Kidney (tissue), 14 donors: Measurements from ENCODE around the gene CAPN12. TPM values are rescaled to one million over a fixed set of nuclear protein-coding genes. Genes with fewer than 3 reads are reported as not detected.
A peak's percentile ranks its signal among the peaks of the same experiment; 100 is the strongest.

Experiments used
- DNase-seq, 5 donors: peaks; one replicate each; pipeline ENCODE4 v3.0.0-alpha.2; 2013 to 2020
- FAIRE-seq: peaks from 2 replicates; lab custom pipeline; 2012; peaks lifted over from hg19 to GRCh38; lab: Jason Lieb, UNC
- H3K27ac ChIP-seq, 2 donors: one replicate each; pipeline ENCODE4 v1.7.0; 2013; ENCODE audit warnings: low read depth in 2 of 2, low read length in 2 of 2, inconsistent platforms in 1 of 2
- H3K27me3 ChIP-seq: one replicate; pipeline ENCODE4 v1.7.1; 2013; ENCODE audit warnings: low read length, inconsistent platforms; ENCODE audit not compliant: control insufficient read depth, insufficient read depth
- H3K36me3 ChIP-seq, 3 donors: one replicate each; pipeline versions ENCODE4 v1.7.0 to v1.7.1; 2013; ENCODE audit warnings: low read length in 3 of 3, control low read depth in 1 of 3, inconsistent platforms in 1 of 3; ENCODE audit not compliant: insufficient read depth in 3 of 3, control insufficient read depth in 2 of 3
- H3K4me1 ChIP-seq, 3 donors: one replicate each; pipeline versions ENCODE4 v1.7.0 to v1.7.1; 2013; ENCODE audit warnings: low read length in 3 of 3, inconsistent platforms in 1 of 3, low read depth in 1 of 3; ENCODE audit not compliant: control insufficient read depth in 2 of 3, insufficient read depth in 2 of 3
- H3K4me3 ChIP-seq, 3 donors: one replicate each; pipeline versions ENCODE4 v1.7.0 to v1.8.1; 2013; ENCODE audit warnings: low read length in 3 of 3, control low read depth in 1 of 3, inconsistent platforms in 1 of 3
- H3K9ac ChIP-seq, 3 donors: one replicate each; pipeline versions ENCODE4 v1.7.0 to v1.7.1; 2013; ENCODE audit warnings: low read length in 3 of 3, control low read depth in 1 of 3, inconsistent platforms in 1 of 3
- H3K9me3 ChIP-seq, 3 donors: one replicate each; pipeline versions ENCODE4 v1.7.0 to v1.7.1; 2013; ENCODE audit warnings: low read length in 3 of 3, control low read depth in 1 of 3, inconsistent platforms in 1 of 3; ENCODE audit not compliant: control insufficient read depth in 2 of 3, insufficient read depth in 1 of 3
- intact Hi-C: fragments of 100-400 bp; cut with DNase I; formaldehyde crosslinking; loops from one replicate; pipeline ENCODE4 v1.11.1; 2022
- polyA plus RNA-seq: library from polyadenylated mRNA; stranded (reverse); fragments of 350-450 nt; fragmentation: Illumina TruSeq; extraction: RNeasy Lipid Tissue Mini Kit (QIAGEN cat#74804); gene quantifications from one replicate; pipeline ENCODE4 v1.2.3, GENCODE V29; 2014; ENCODE audit warnings: low read depth, low replicate concordance; ENCODE audit not compliant: insufficient read depth
- total RNA-seq: library from RNA; stranded (reverse); fragmentation: NEBNext Ultra II Directional; extraction: Animal tissue kit (Norgen Biotek cat#: 25700); gene quantifications from one replicate; pipeline ENCODE4 v1.2.1, GENCODE V29; 2021
- TF ChIP-seq, protein P1 (sequence below): IDR thresholded peaks from 3 replicates; pipeline ENCODE4 v1.5.1; 2012; ENCODE audit warnings: mild to moderate bottlenecking, moderate library complexity, borderline replicate concordance; ENCODE audit not compliant: insufficient read depth; ENCODE audit errors: extremely low read depth
- donor health status: control.
- donor health status: control.
- donor health status: control.
- donor health status: control.
- donor health status: control.
- donor health status: DM: yes; HTN: yes; CAD: no.
- donor health status: Normal renal cell carcinoma (clear cell type).

The CAPN12 gene
- total and polyA plus RNA-seq, 2 donors from 2014 or later, result 27.1 to 31.1 TPM

DNA sequence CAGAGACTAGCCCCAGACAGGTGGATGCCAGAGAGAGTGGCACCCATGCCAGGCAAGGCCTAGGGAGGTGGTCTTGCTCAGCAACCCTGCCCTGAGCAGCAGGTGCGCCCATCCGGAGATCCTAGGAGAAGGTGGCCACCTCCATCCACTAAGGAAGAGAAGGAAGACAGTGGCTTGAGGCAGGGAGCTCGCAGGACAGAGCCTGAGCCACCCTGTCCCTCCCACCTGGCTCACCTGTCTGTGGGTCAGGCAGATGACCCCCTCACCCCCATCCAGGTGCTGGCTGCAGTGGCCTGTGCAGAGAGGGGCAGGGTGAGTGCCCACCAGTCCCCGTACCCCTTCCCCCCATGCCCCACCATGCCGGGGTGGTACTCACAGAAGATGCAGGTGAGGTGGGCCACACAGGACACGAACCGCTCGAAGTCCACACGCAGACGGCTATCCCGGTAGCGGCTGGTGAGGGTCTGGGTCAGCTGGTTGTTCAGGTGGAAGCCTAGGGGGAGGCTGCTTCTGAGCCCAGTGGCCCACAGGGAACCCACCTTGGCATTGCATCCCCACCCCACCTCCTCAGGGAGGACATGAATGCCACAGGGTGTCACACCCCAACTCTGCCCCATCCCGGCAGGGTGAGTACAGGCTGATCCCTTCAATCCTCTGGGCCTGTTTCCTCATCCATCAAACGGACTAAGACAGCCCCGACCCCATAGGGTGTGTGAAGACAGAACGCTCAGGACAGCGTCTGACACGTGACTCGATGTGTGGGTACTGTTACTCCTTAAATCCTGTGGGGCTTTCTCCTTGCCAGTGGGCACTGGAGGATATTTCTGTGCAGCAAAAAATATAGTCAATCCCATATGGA is 13.3 kb downstream of the CAPN12 start:
- H3K4me3 ChIP-seq, result no peak overlapping the region
- no peaks in the 10 kb centered on the region for H3K27me3 ChIP-seq
- peak overlapping the region; percentile 73 to 82 for H3K27ac ChIP-seq
- DNase-seq (peak in 2 of 5 donors; percentile 51 to 75), FAIRE-seq (no peak)
- H3K9ac ChIP-seq, result peak overlapping the region in 1 of 3 donors; percentile 3
- H3K4me1 ChIP-seq, result peaks cover 0 to 24% (median 5%) of the 10 kb centered on the region in 3 donors
- H3K36me3 ChIP-seq, result peaks cover 3 to 25% (median 12%) of the 10 kb centered on the region in 3 donors
- intact Hi-C loops, result no loop called here
- no peaks in the 10 kb centered on the region for H3K9me3 ChIP-seq
- TF ChIP-seq, protein P1, sequence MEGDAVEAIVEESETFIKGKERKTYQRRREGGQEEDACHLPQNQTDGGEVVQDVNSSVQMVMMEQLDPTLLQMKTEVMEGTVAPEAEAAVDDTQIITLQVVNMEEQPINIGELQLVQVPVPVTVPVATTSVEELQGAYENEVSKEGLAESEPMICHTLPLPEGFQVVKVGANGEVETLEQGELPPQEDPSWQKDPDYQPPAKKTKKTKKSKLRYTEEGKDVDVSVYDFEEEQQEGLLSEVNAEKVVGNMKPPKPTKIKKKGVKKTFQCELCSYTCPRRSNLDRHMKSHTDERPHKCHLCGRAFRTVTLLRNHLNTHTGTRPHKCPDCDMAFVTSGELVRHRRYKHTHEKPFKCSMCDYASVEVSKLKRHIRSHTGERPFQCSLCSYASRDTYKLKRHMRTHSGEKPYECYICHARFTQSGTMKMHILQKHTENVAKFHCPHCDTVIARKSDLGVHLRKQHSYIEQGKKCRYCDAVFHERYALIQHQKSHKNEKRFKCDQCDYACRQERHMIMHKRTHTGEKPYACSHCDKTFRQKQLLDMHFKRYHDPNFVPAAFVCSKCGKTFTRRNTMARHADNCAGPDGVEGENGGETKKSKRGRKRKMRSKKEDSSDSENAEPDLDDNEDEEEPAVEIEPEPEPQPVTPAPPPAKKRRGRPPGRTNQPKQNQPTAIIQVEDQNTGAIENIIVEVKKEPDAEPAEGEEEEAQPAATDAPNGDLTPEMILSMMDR, result no peak

DNA sequence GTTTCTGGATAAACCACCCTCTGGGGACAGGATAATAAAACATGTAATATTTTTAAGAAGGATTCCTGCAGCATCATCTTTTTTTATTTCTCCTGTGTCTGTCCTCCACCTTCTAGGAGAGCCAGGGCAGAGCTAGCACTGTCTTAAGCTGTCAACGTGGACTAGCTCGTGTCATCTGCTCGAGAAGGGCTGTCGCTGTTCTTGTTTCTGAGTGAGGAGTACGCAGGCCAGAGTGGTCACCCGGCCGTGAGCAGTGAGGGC is 13.9 kb downstream of the CAPN12 start:
- Histone ChIP-seq H3K9me3 (no peaks in the 10 kb centered on the region), H3K36me3 (peaks cover 3 to 27% (median 15%) of the 10 kb centered on the region in 3 donors), H3K4me3 (no peak overlapping the region), H3K27ac (no peak overlapping the region), H3K4me1 (peaks cover 0 to 26% (median 5%) of the 10 kb centered on the region in 3 donors), H3K9ac (no peak overlapping the region), H3K27me3 (no peaks in the 10 kb centered on the region)
- intact Hi-C loops, result no loop called here
- TF ChIP-seq, protein P1, result no peak
- FAIRE-seq (no peak), DNase-seq (no peak)

DNA sequence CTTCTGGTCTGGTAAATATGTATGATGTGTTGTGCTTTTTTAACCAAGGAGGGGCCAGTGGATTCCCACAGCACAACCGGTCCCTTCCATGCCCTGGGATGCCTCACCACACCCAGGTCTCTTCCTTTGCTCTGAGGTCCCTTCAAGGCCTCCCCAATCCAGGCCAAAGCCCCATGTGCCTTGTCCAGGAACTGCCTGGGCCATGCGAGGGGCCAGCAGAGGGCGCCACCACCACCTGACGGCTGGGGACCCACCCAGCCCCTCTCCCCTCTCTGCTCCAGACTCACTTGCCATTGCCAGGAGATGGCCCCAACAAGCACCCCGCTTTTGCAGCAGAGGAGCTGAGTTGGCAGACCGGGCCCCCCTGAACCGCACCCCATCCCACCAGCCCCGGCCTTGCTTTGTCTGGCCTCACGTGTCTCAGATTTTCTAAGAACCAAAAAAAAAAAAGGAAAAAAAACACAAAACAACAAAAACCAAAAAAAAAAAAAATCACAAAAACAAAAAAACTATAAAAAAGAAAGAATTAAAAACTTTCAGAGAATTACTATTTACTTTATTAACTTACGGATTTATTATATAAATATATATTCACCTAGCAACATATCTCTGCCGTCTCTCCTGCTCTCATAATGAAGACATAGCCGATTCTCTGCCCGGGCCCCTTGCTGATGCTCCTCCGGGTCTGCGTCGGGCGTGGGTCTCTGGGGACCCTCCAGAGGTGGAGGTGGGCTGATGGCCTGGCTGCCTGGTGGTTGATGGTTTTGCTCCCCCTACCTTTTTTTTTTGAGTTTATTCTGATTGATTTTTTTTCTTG is 14.4 kb downstream of the CAPN12 start:
- no peak overlapping the region for H3K4me3 ChIP-seq
- H3K36me3 ChIP-seq, result peaks cover 3 to 33% (median 20%) of the 10 kb centered on the region in 3 donors
- intact Hi-C loops, result no loop called here
- peaks cover 0 to 26% (median 5%) of the 10 kb centered on the region in 3 donors for H3K4me1 ChIP-seq
- peak; percentile 30 for FAIRE-seq
- no peaks in the 10 kb centered on the region for H3K9me3 ChIP-seq
- TF ChIP-seq, protein P1, result peak; percentile 57
- H3K27ac ChIP-seq, result no peak overlapping the region
- DNase-seq, result peak in 4 of 5 donors; percentile 70 to 87 (median 82)
- H3K9ac ChIP-seq, result no peak overlapping the region
- no peaks in the 10 kb centered on the region for H3K27me3 ChIP-seq
